Activated effector memory CD4-positive, alpha-beta T cell treated with anti-CD3 and anti-CD28 coated beads, Interleukin-2, amount 50 U/mL, for 16 hours (primary cell): Measurements from ENCODE around the gene LENG1.

Source experiments
- DNase-seq: peaks from one replicate; pipeline ENCODE4 v3.0.0-alpha.2; 2020

LENG1 gene

DNA sequence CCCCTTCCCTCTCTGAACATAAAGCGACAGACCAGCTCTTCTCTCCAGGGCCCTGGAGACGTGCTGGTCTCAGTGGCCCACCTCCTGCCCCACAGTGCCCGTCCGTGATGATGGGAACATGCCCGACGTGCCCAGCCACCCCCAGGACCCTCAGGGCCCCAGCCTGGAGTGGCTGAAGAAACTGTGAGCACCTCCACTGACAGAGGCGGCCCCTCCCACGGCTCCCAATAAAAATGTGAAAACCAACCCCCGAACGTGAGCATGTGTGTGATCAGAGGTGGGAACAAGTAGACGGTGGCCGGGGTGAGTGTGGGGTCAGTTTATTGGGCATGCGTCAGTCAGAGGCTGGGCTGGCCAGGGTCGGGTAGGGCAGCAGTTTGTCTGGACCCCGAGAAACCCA, 52.8 kb downstream of the LENG1 start:
- DNase-seq, result peak; percentile 57

- DNase-seq, result peak; percentile 54
These were observed 53.7 kb downstream of the LENG1 start for GRCh38 chr19:54105796-54106195.
